BE2C (cell line): ENCODE measurements around the gene TFDP1.

Experiments used
- DNase-seq: peaks from one replicate; pipeline ENCODE4 v3.0.0-alpha.2; 2020
- H3K27me3 ChIP-seq: fragments of 250-450 bp; sonication (Bioruptor Pico); 2 replicates; pipeline ENCODE4 v1.5.1; 2020; ENCODE audit warnings: mild to moderate bottlenecking
- H3K36me3 ChIP-seq: fragments of 250-450 bp; sonication (Bioruptor Pico); 2 replicates; pipeline ENCODE4 v1.5.1; 2020; ENCODE audit warnings: mild to moderate bottlenecking
- H3K4me1 ChIP-seq: fragments of 250-450 bp; sonication (Bioruptor Pico); 2 replicates; pipeline ENCODE4 v1.5.1; 2020
- H3K4me3 ChIP-seq: 2 replicates; pipeline ENCODE4 v1.5.1; 2011; ENCODE audit warnings: low read depth, low read length
- H3K9me3 ChIP-seq: fragments of 250-450 bp; sonication (Bioruptor Pico); 2 replicates; pipeline ENCODE4 v1.5.1; 2020
- CTCF ChIP-seq: IDR thresholded peaks from 2 replicates; pipeline ENCODE4 v1.5.1; 2012; ENCODE audit warnings: mild to moderate bottlenecking, low read depth, low read length

TFDP1 gene

DNA sequence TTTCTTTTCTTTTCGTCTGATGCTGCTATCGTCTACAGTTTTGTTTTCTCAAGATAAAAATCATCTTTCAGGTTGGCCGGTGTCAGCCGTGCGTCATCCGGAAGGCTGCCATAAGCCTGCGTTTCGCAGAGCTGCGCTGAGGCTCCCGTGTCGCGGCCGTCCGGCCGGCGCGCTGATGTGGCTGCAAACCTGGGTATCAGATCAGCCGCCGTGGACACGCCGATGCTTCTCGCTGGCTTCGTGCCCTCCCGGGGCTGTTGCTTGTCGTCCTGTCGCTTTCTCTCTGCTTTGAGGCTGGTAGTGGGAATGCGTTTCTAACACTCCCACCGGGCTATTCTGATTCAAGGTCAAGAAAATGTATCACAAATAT, 45.9 kb upstream of the TFDP1 start:
- TF ChIP-seq CTCF, result no peak
- H3K4me3 ChIP-seq, result peak overlapping the region; percentile 9
- peaks cover 4% of the 10 kb centered on the region for H3K36me3 ChIP-seq
- H3K9me3 ChIP-seq, result no peaks in the 10 kb centered on the region; the same call in 1 of the 2 replicates
- peaks cover 18% of the 10 kb centered on the region for H3K4me1 ChIP-seq
- H3K27me3 ChIP-seq, result no peaks in the 10 kb centered on the region
- peak; percentile 67 for DNase-seq

DNA sequence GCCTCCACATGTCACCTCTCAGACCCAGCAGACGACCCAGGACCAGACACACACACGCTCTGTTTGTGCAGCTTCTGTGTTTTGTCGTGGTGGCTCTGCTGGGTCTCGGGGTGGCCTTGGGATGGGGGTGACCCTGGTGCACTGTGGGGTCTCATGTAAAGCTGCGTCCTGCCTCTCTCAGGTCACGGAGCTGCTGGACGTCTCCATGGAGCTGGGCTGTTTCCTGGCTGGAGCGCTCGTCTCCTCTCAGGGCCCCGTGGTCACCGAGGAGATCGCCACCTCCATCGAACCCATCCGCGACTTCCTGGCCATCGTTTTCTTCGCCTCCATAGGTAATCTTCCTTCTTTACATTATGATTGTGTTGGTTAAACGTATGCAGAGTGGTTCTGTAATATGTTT, 45.4 kb upstream of the TFDP1 start:
- Histone ChIP-seq H3K4me1 (peaks cover 23% of the 10 kb centered on the region), H3K36me3 (peaks cover 4% of the 10 kb centered on the region), H3K9me3 (no peaks in the 10 kb centered on the region; the same call in 1 of the 2 replicates), H3K27me3 (no peaks in the 10 kb centered on the region), H3K4me3 (peak overlapping the region; percentile 9; the same call in 1 of the 2 replicates)
- no peak for TF ChIP-seq CTCF
- DNase-seq, result no peak

GRCh38 chr13:113539822-113540221, 44.7 kb upstream of the TFDP1 start:
- Histone ChIP-seq H3K4me3 (no peak overlapping the region), H3K9me3 (no peaks in the 10 kb centered on the region; the same call in 1 of the 2 replicates), H3K27me3 (no peaks in the 10 kb centered on the region), H3K36me3 (peaks cover 4% of the 10 kb centered on the region), H3K4me1 (peaks cover 30% of the 10 kb centered on the region)
- TF ChIP-seq CTCF, result no peak
- DNase-seq, result no peak

DNA sequence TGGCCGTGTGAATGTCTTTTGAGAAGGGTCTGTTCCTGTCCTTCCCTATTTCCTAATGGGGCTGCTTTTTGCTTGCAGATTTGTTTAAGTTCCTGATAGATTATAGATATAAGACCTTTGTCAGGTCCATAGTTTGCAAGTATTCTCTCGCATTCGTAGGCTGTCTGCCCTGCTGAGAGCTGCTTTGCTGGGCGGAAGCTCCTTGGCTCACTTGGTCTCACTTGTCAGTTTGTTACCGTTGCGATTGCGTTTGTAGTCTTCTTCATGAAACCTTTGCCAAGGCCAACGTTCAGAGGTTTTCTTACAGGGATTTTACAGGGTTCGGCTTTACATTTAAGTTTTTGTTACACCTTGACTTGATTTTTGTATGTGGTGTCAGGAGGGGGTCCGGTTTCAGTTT, 44.0 kb upstream of the TFDP1 start:
- H3K4me1 ChIP-seq, result peaks cover 37% of the 10 kb centered on the region
- no peak overlapping the region for H3K4me3 ChIP-seq
- no peaks in the 10 kb centered on the region; the same call in 1 of the 2 replicates for H3K9me3 ChIP-seq
- no peak for TF ChIP-seq CTCF
- H3K27me3 ChIP-seq, result no peaks in the 10 kb centered on the region
- peaks cover 4% of the 10 kb centered on the region for H3K36me3 ChIP-seq
- DNase-seq, result no peak

- no peaks in the 10 kb centered on the region for H3K27me3 ChIP-seq
- no peak for DNase-seq
- no peak for TF ChIP-seq CTCF
- H3K9me3 ChIP-seq, result no peaks in the 10 kb centered on the region; the same call in 1 of the 2 replicates
- peaks cover 52% of the 10 kb centered on the region for H3K4me1 ChIP-seq
- peaks cover 4% of the 10 kb centered on the region for H3K36me3 ChIP-seq
- no peak overlapping the region for H3K4me3 ChIP-seq
These were observed 41.7 kb upstream of the TFDP1 start for GRCh38 chr13:113542751-113543424.

- Histone ChIP-seq H3K9me3 (no peaks in the 10 kb centered on the region; the same call in 1 of the 2 replicates), H3K4me1 (peaks cover 56% of the 10 kb centered on the region), H3K27me3 (no peaks in the 10 kb centered on the region), H3K4me3 (no peak overlapping the region), H3K36me3 (peaks cover 4% of the 10 kb centered on the region)
- no peak for TF ChIP-seq CTCF
- peak; percentile 83 for DNase-seq
These were observed 40.3 kb upstream of the TFDP1 start for GRCh38 chr13:113544071-113544891.
